Measurements from ENCODE around the gene CASZ1. TPM values are rescaled to one million over a fixed set of nuclear protein-coding genes. Genes with fewer than 3 reads are reported as not detected.

The CASZ1 gene
- total RNA-seq, 1 experiment from 2014 or later = 3.9 TPM

DNA sequence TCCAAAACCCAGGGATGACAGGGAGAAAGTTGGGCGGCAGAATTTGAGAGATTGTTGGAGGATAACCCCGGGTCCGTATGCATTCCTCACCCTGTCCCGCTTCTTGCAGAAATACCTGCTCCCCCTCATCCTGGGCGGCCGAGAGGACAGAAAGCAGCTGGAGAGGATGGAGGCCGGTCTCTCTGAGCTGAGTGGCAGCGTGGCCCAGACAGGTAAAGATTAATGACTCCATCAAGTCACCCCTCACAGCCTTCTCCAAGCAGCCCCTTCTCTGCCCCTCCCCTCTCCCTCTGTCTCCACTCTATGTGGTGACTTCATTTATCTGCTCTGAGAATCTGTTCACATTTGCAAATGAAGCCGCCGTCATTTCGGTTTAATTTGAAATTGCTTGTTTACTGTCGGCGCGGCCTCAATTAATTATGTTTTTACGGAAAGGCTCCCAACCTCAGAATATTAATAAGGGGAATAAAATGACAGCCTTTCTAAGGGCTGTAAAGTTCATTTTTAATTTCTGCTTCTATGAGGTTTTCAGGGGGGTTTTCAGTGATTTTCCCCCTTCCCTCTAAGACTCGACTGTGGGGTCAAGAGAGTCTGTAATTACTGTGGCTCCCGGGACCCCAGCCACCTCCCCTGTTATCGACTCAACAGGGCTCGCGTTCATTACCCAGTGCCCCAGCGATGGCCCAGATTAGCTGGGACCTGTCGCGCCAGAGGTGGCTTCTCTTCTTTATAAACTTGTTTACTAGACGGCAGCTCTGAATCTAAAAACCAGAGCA is 173.3 kb downstream of the CASZ1 start:
- DNase-seq = no peak
- Histone ChIP-seq H4K8ac (replicated peaks; ENCODE audit: insufficient read length, low read depth, low read length) (no peak overlapping the region), H2AK5ac (ENCODE audit: insufficient read length, low read length) (no peak overlapping the region), H2BK12ac (ENCODE audit: insufficient read length, low read depth, low read length) (no peak overlapping the region), H3K79me1 (ENCODE audit: insufficient read depth, low read depth, low read length, poor library complexity, severe bottlenecking) (no peaks in the 10 kb centered on the region), H3K23ac (ENCODE audit: insufficient read length, low read depth, low read length) (no peak overlapping the region), H2BK5ac (ENCODE audit: insufficient read length, low read length) (no peak overlapping the region), H4K91ac (ENCODE audit: insufficient read length, low read depth, low read length) (no peak overlapping the region), H3K4me1 (ENCODE audit: insufficient read depth, low read length) (no peaks in the 10 kb centered on the region), H2AFZ (ENCODE audit: low read length) (no peak overlapping the region), H4K5ac (ENCODE audit: insufficient read length, low read depth, low read length) (no peak overlapping the region), H3K27me3 (ENCODE audit: insufficient read depth, low read length) (no peaks in the 10 kb centered on the region), H3K4ac (ENCODE audit: low read depth, low read length) (no peak overlapping the region), H3K18ac (ENCODE audit: insufficient read length, low read depth, low read length) (no peak overlapping the region), H2BK120ac (ENCODE audit: low read depth, low read length, poor library complexity, severe bottlenecking) (no peak overlapping the region), H3K9ac (ENCODE audit: extremely low read depth, insufficient read length, low read length) (no peak overlapping the region), H4K20me1 (ENCODE audit: control insufficient read depth, insufficient read depth, insufficient read length) (no peaks in the 10 kb centered on the region), H3K23me2 (ENCODE audit: insufficient read length, low read depth, low read length, poor library complexity, severe bottlenecking) (no peaks in the 10 kb centered on the region), H3K14ac (ENCODE audit: insufficient read depth, low read length) (no peak overlapping the region; the same call in 1 of the 2 replicates), H3K9me3 (ENCODE audit: control insufficient read depth, low read depth, low read length) (no peaks in the 10 kb centered on the region), H3K79me2 (ENCODE audit: insufficient read depth, low read length) (no peaks in the 10 kb centered on the region), H2BK20ac (ENCODE audit: low read depth, low read length, poor library complexity, severe bottlenecking) (no peak overlapping the region), H3K27ac (ENCODE audit: insufficient read length, low read depth, low read length) (no peak overlapping the region), H2BK15ac (ENCODE audit: low read depth, low read length) (no peak overlapping the region), H3T11ph (ENCODE audit: low read length) (no peak overlapping the region), H3K56ac (ENCODE audit: insufficient read length, low read depth, low read length) (no peak overlapping the region), H3K4me2 (ENCODE audit: insufficient read depth, insufficient read length, low read length) (no peak overlapping the region)
- Mint-ChIP-seq H3K27ac (peak overlapping the region in 2 of 3 experiments; percentile 23 to 31; a peak in 2 of 7 replicates), H3K36me3 (ENCODE audit: insufficient read depth in 1 of 3, low read depth in 3 of 3) (peaks cover 0 to 16% (median 5%) of the 10 kb centered on the region in 3 experiments; a peak in 4 of 7 replicates), H3K27me3 (ENCODE audit: low read depth) (no peaks in the 10 kb centered on the region), H3K4me1 (0 out of 4 replicates have a peak, but pooled peaks cover 0 to 2% of the 10 kb centered on the region in 2 experiments), H3K9me3 (no peaks in the 10 kb centered on the region), H3K4me3 (no peak overlapping the region)
- no CpG with 5 or more reads among the region's 24 CpGs for WGBS (ENCODE audit: extremely low coverage, insufficient read length, low lambda C conversion rate)
- TF ChIP-seq CTCF (conservative IDR thresholded peaks at IDR 0.05) = no peak

All from H9 (cell line).